ENCODE results near the gene FBN1. TPM values are rescaled to one million over a fixed set of nuclear protein-coding genes. Genes with fewer than 3 reads are reported as not detected.

FBN1 gene
- total RNA-seq, 1 donor = 984 TPM

DNA sequence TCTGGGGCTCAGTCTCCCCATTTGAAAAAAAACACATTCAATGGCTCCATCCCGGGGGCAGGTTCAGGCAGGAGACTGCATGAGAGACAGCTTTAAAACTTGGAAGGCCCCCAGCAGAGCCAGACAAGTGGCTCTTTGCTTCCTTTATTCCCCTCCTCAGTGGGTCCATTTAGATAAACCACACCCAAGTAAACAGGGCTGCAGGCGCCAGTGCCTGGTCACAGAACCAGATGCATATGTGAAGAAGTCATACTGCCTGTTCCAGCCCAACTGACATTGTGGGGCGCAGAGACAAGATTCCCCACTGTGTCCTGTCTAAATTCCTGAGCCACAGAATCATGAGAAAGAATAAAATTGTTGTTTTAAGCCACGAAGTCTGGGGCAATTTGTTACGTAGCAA is 9.0 kb downstream of the FBN1 start:
- H3K4me3 ChIP-seq (ENCODE audit: low read depth, low read length) = no peak overlapping the region
- TF ChIP-seq, protein P1, sequence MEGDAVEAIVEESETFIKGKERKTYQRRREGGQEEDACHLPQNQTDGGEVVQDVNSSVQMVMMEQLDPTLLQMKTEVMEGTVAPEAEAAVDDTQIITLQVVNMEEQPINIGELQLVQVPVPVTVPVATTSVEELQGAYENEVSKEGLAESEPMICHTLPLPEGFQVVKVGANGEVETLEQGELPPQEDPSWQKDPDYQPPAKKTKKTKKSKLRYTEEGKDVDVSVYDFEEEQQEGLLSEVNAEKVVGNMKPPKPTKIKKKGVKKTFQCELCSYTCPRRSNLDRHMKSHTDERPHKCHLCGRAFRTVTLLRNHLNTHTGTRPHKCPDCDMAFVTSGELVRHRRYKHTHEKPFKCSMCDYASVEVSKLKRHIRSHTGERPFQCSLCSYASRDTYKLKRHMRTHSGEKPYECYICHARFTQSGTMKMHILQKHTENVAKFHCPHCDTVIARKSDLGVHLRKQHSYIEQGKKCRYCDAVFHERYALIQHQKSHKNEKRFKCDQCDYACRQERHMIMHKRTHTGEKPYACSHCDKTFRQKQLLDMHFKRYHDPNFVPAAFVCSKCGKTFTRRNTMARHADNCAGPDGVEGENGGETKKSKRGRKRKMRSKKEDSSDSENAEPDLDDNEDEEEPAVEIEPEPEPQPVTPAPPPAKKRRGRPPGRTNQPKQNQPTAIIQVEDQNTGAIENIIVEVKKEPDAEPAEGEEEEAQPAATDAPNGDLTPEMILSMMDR (IDR thresholded peaks at IDR 0.05; ENCODE audit: insufficient read depth, low read length) = no peak
- DNase-seq (ENCODE audit: low read depth) = peak; percentile 46

DNA sequence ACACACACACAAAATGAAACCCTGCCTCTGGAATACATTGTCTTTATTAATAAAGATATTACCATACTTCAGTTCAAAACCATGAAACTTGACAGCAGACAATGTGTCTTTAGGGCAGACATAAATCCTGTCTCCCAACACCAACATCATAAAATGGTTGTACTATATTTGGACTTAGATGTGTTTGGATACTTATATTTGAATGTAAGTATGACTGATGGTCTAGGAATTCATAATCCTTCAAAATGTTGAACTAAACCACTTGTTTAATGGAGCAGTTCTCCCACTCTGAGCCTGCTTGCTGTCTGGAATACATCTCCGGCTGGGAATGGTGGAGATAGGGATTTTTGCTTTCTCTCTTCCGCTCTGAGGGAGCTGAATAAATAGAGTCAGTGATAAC is 10.6 kb downstream of the FBN1 start:
- TF ChIP-seq, protein P1 (IDR thresholded peaks at IDR 0.05; ENCODE audit: insufficient read depth, low read length) = no peak
- no peak overlapping the region for H3K4me3 ChIP-seq (ENCODE audit: low read depth, low read length)
- peak; percentile 83 for DNase-seq (ENCODE audit: low read depth)

DNA sequence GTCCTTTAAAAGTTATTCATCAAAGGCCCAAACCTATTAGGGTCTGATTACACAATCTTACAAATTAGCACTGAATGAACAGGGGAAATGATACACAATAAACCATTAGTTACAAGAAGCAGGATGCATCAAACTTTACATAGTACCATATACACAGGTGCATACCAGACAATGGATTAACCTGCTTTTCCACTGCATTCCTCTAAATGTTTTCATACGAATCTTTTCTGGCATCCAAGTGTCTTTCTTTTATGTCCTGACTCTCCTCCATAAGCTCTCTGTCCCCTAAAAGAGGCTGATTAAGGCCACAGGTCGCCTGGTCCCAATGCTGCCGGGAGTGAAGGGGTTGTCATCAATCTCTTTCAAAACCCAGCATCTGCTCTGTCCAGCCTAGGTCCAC is 11.4 kb downstream of the FBN1 start:
- TF ChIP-seq, protein P1 (IDR thresholded peaks at IDR 0.05; ENCODE audit: insufficient read depth, low read length) = no peak
- no peak for DNase-seq (ENCODE audit: low read depth)
- no peak overlapping the region for H3K4me3 ChIP-seq (ENCODE audit: low read depth, low read length)

DNA sequence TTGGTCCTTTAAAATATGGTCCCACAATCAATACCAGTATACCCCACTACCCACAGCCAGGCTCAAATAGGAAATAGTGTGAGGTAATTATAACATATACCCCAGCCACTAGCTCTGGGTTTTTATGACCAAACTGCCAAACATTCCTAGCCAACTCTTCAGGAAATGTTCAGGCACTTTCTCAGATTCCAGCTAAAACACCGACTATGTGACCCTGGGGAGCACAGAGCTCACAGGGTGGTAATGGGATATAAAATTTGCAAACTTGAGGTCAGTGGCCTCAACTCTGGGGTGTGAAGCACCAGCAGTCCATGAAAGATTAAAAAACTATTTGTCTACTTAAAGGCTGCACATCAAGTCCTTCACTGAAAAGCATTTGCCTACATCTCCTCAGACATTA is 12.9 kb downstream of the FBN1 start:
- H3K4me3 ChIP-seq (ENCODE audit: low read depth, low read length) = no peak overlapping the region
- no peak for DNase-seq (ENCODE audit: low read depth)
- TF ChIP-seq, protein P1 (IDR thresholded peaks at IDR 0.05; ENCODE audit: insufficient read depth, low read length) = no peak

DNA sequence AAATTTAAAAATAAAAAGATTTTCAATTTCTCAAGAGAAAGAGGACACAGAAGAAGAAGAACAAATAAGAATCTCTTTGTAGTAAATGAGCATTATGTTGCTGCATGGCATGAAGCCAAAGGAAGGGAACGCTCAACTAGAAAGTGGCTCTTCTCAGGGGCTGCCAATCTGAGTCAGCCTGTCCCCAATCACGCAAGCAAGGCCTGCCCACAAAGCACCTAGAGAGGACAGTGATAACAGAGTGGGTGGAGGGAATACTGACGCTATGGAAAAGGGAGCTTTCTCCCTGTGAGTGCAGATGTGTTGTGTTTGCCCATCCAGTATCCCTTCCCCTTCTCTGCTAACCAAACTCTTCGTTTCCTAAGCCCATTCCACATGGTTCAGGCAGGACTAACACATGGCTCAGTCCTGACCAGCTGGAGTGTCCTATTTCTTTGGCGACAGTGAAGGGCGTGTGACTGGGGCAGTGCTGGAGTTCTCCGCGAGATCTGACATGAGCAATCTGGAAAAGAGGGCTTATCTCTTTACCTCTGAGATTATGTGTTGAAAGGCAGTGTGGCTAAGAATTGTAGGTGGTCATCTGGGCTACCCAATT is 14.2 kb downstream of the FBN1 start:
- DNase-seq (ENCODE audit: low read depth) = peak; percentile 66
- TF ChIP-seq, protein P1 (IDR thresholded peaks at IDR 0.05; ENCODE audit: insufficient read depth, low read length) = no peak
- H3K4me3 ChIP-seq (ENCODE audit: low read depth, low read length) = peak overlapping the region; percentile 7

DNA sequence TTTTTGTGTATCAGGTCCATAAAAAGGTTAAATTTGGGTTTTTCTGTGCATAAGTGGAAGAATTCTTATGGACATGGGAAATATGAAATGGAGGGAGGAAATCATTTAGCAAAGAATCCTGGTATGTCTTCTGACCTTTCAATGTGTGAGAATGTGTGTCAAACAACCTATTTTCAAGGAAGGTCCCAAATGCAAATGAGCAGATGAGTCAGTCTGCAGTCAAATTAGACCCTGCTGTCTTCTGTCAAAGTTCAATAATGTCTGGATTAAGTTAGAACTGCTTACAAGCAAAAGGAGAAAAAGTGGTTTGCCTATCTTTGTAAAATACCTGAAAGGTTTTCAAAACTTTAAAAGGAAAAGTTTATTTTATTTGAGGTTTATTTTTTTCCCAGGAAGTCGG is 15.3 kb downstream of the FBN1 start:
- DNase-seq (ENCODE audit: low read depth) = no peak
- no peak overlapping the region for H3K4me3 ChIP-seq (ENCODE audit: low read depth, low read length)
- TF ChIP-seq, protein P1 (IDR thresholded peaks at IDR 0.05; ENCODE audit: insufficient read depth, low read length) = no peak

DNA sequence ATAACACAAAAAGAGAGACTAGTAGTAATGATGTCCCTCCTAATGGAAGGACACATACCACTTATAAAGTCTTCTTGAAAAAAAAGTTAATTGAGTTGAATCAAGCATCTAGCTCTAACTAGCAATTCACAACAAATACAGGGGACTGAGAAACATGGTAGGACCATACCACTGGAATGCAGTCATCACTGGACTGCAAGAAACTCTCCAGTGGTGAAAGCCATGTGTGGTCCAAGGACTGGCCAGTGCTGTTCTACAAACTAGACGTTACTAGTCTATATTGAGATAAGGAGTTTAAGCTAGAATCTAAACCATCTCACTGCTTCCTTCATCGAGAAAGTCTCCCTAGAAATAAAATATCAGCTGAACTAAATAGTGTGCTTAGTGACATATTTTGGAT is 16.7 kb downstream of the FBN1 start:
- TF ChIP-seq, protein P1 (IDR thresholded peaks at IDR 0.05; ENCODE audit: insufficient read depth, low read length) = no peak
- peak; percentile 65 for DNase-seq (ENCODE audit: low read depth)
- H3K4me3 ChIP-seq (ENCODE audit: low read depth, low read length) = no peak overlapping the region

All from fibroblast of the aortic adventitia (primary cell).